Adrenal gland (tissue), 12 donors: ENCODE measurements around the gene PTPN14. TPM values are rescaled to one million over a fixed set of nuclear protein-coding genes. Genes with fewer than 3 reads are reported as not detected.

Experiments used
- DNase-seq, 7 donors: peaks; one replicate each; pipeline ENCODE4 v3.0.0-alpha.2; 2019 to 2020
- H3K27ac ChIP-seq, 5 donors: fragments of 200-600 bp; sonication (generic) in 4 of 5; 1 replicate in 3 of 5; 2 replicates in 2 of 5; pipeline versions ENCODE4 v1.5.1 to v1.8.0; 2016 to 2020; ENCODE audit warnings: mild to moderate bottlenecking in 1 of 5
- H3K27me3 ChIP-seq: fragments of 200-600 bp; 2 replicates; pipeline ENCODE4 v1.8.0; 2021
- H3K36me3 ChIP-seq, 2 donors: fragments of 200-600 bp; replicated peaks in 1 of 2; 1 replicate in 1 of 2; 2 replicates in 1 of 2; pipeline versions ENCODE4 v1.5.1 to v1.8.0; 2018 to 2022
- H3K4me1 ChIP-seq, 2 donors: fragments of 200-600 bp; replicated peaks in 1 of 2; 1 replicate in 1 of 2; 2 replicates in 1 of 2; pipeline versions ENCODE4 v1.5.1 to v1.8.0; 2018 to 2021
- H3K4me3 ChIP-seq, 4 donors: fragments of 200-600 bp; sonication (generic) in 3 of 4; one replicate each; pipeline ENCODE4 v1.5.1; 2016 to 2018
- H3K9me3 ChIP-seq, 3 donors: fragments of 200-600 bp; sonication (generic) in 1 of 3; replicated peaks in 1 of 3; 1 replicate in 2 of 3; 2 replicates in 1 of 3; pipeline versions ENCODE4 v1.5.1 to v1.8.0; 2016 to 2021
- CTCF ChIP-seq, 6 experiments: fragments of 450-650 bp in 4 of 6; fragments of 200-600 bp in 2 of 6; sonication (generic) in 1 of 6; IDR thresholded peaks; 1 replicate in 5 of 6; 2 replicates in 1 of 6; pipeline versions ENCODE4 v1.5.1 to v1.8.0; 2016 to 2021; ENCODE audit warnings: antibody characterized with exemption in 6 of 6, mild to moderate bottlenecking in 2 of 6, moderate library complexity in 1 of 6
- POLR2A ChIP-seq, 2 donors: fragments of 450-650 bp; IDR thresholded peaks; one replicate each; pipeline ENCODE4 v1.6.1; 2017; ENCODE audit warnings: antibody characterized with exemption in 2 of 2, mild to moderate bottlenecking in 2 of 2, moderate library complexity in 1 of 2
- WGBS, 4 donors: extraction: QIAGEN DNeasy Blood & Tissue Kit in 2 of 4; methylation state at CpG; one replicate each; pipeline versions ENCODE4 v1.1.5 to v1.1.7; 2013 to 2017; 5-methylcytosine and 5-hydroxymethylcytosine counted together
- intact Hi-C, 2 donors: fragments of 100-400 bp; cut with DNase I; formaldehyde crosslinking; loops; one replicate each; pipeline versions ENCODE4 v1.14.1 to v1.15.0; 2022 to 2023
- polyA plus RNA-seq, 3 donors: library from polyadenylated mRNA; stranded (reverse); fragments of 200-250 nt in 2 of 3; fragments of 350-450 nt in 1 of 3; fragmentation: Illumina TruSeq in 1 of 3; extraction: RNeasy Lipid Tissue Mini Kit (QIAGEN cat#74804) in 1 of 3; gene quantifications; one replicate each; pipeline ENCODE4 v1.2.3, GENCODE V29; 2013 to 2014
- total RNA-seq, 9 donors: library from RNA; depleted of rRNA in 4 of 9; stranded (reverse); fragments of >200 nt in 4 of 9; fragments of 120-200 nt in 1 of 9; fragmentation: NEBNext Ultra II Directional in 1 of 9; extraction: Animal tissue kit (Norgen Biotek cat#: 25700) in 1 of 9; gene quantifications; one replicate each; pipeline versions ENCODE4 v1.1.0 to v1.2.4, GENCODE V29; 2013 to 2023
- donor health status: healthy with polysubstance abuse.
- donor health status: Bipolar disorder and iron deficiency.
- donor health status: DM: yes; HTN: yes; CAD: no.
- donor health status: DM: no; HTN: no; CAD: no.
- donor health status: DM: no; HTN: no; CAD: no.
- donor health status: DM: yes; HTN: yes; CAD: no.

PTPN14 gene
- total and polyA plus RNA-seq, 12 donors = 7.9 to 96.2 (median 32.0) TPM

GRCh38 chr1:214370615-214371014 lies 180.8 kb downstream of the PTPN14 start:
- no peak for DNase-seq
- TF ChIP-seq POLR2A (IDR thresholded peaks at IDR 0.05) = no peak
- no peak for TF ChIP-seq CTCF (IDR thresholded peaks at IDR 0.05)
- Histone ChIP-seq H3K9me3 (no peaks in the 10 kb centered on the region), H3K27me3 (no peaks in the 10 kb centered on the region), H3K36me3 (peaks cover 0 to 4% of the 10 kb centered on the region in 2 donors), H3K4me3 (no peak overlapping the region), H3K27ac (no peak overlapping the region), H3K4me1 (peaks cover 0 to 4% of the 10 kb centered on the region in 2 donors)
- intact Hi-C loops = no loop called here
- 87 to 96% (median 90%) methylated on average over 3 of the region's 3 CpGs for WGBS, 4 donors

GRCh38 chr1:214369364-214369763 lies 182.0 kb downstream of the PTPN14 start:
- intact Hi-C loops = no loop called here
- Histone ChIP-seq H3K36me3 (peaks cover 0 to 4% of the 10 kb centered on the region in 2 donors), H3K27me3 (no peaks in the 10 kb centered on the region), H3K27ac (no peak overlapping the region), H3K4me3 (no peak overlapping the region), H3K4me1 (peaks cover 0 to 4% of the 10 kb centered on the region in 2 donors), H3K9me3 (no peaks in the 10 kb centered on the region)
- no peak for TF ChIP-seq POLR2A (IDR thresholded peaks at IDR 0.05)
- TF ChIP-seq CTCF (IDR thresholded peaks at IDR 0.05) = no peak
- 38 to 67% (median 49%) methylated on average over 8 of the region's 8 CpGs for WGBS, 4 donors
- no peak for DNase-seq

- H3K9me3 ChIP-seq = no peaks in the 10 kb centered on the region
- TF ChIP-seq CTCF (IDR thresholded peaks at IDR 0.05) (no peak), POLR2A (IDR thresholded peaks at IDR 0.05) (no peak)
- 90 to 95% (median 92%) methylated on average over 5 of the region's 5 CpGs for WGBS, 4 donors
- H3K4me3 ChIP-seq = no peak overlapping the region
- H3K4me1 ChIP-seq = peaks cover 0 to 4% of the 10 kb centered on the region in 2 donors
- no peak overlapping the region for H3K27ac ChIP-seq
- intact Hi-C loops = no loop called here
- H3K36me3 ChIP-seq = peaks cover 0 to 4% of the 10 kb centered on the region in 2 donors
- no peak for DNase-seq
- H3K27me3 ChIP-seq = no peaks in the 10 kb centered on the region
Measured at GRCh38 chr1:214367841-214368240, 183.6 kb downstream of the PTPN14 start.

- no peaks in the 10 kb centered on the region for H3K9me3 ChIP-seq
- WGBS, 4 donors = 88 to 94% (median 92%) methylated on average over 4 of the region's 4 CpGs
- H3K27me3 ChIP-seq = no peaks in the 10 kb centered on the region
- H3K4me3 ChIP-seq = no peak overlapping the region
- no peak overlapping the region for H3K27ac ChIP-seq
- peaks cover 8 to 10% of the 10 kb centered on the region in 2 donors for H3K4me1 ChIP-seq
- intact Hi-C loops = no loop called here
- DNase-seq = no peak
- peaks cover 0 to 5% of the 10 kb centered on the region in 2 donors for H3K36me3 ChIP-seq
- no peak for TF ChIP-seq POLR2A (IDR thresholded peaks at IDR 0.05)
- no peak for TF ChIP-seq CTCF (IDR thresholded peaks at IDR 0.05)
Measured at GRCh38 chr1:214364786-214365295, 186.6 kb downstream of the PTPN14 start.
